GM21447 (cell line): ENCODE measurements around the gene HOXC6.

Experiments used
- ATAC-seq: cut with Tn5 transposase; IDR thresholded peaks from one replicate; pipeline ENCODE4 v1.9.1; 2021; ENCODE audit not compliant: unreplicated experiment

The HOXC6 gene

GRCh38 chr12:54001283-54002187 is 26.7 kb upstream of the HOXC6 start:
- ATAC-seq = no peak

- ATAC-seq = no peak
Observed at GRCh38 chr12:54002278-54002914, 25.8 kb upstream of the HOXC6 start.

GRCh38 chr12:54002915-54003389 is 25.3 kb upstream of the HOXC6 start:
- no peak for ATAC-seq

GRCh38 chr12:54003625-54004024 is 24.6 kb upstream of the HOXC6 start:
- ATAC-seq = no peak

- ATAC-seq = no peak
Observed at GRCh38 chr12:54004063-54004840, 24.0 kb upstream of the HOXC6 start.

- no peak for ATAC-seq
Observed at GRCh38 chr12:54004841-54005530, 23.3 kb upstream of the HOXC6 start.

GRCh38 chr12:54005531-54005852 is 22.7 kb upstream of the HOXC6 start:
- no peak for ATAC-seq

- ATAC-seq = peak; percentile 60
Observed at GRCh38 chr12:54005853-54006558, 22.2 kb upstream of the HOXC6 start.

GRCh38 chr12:54006559-54007220 is 21.6 kb upstream of the HOXC6 start:
- ATAC-seq = no peak

GRCh38 chr12:54007538-54008259 is 20.5 kb upstream of the HOXC6 start:
- no peak for ATAC-seq

GRCh38 chr12:54008260-54008552 is 20.0 kb upstream of the HOXC6 start:
- no peak for ATAC-seq

GRCh38 chr12:54009171-54010052 is 18.8 kb upstream of the HOXC6 start:
- no peak for ATAC-seq

- no peak for ATAC-seq
Observed at GRCh38 chr12:54010053-54010971, 17.9 kb upstream of the HOXC6 start.

- ATAC-seq = no peak
Observed at GRCh38 chr12:54010972-54011664, 17.1 kb upstream of the HOXC6 start.

GRCh38 chr12:54011665-54012532 is 16.3 kb upstream of the HOXC6 start:
- ATAC-seq = no peak
